B cell (primary cell): Measurements from ENCODE around the gene RGS7. TPM values are rescaled to one million over a fixed set of nuclear protein-coding genes. Genes with fewer than 3 reads are reported as not detected.

Experiments used
- ATAC-seq: fragments of 200-7000 bp; cut with Tn5 transposase; one replicate; pipeline ENCODE4 v1.10.0; 2021; ENCODE audit warnings: low read depth, mild to moderate bottlenecking, moderate number of reproducible peaks, moderate library complexity
- CTCF ChIA-PET: fragments of 350-600 bp; sonication (Branson Sonifier 250); formaldehyde crosslinking; loops from one replicate; lab custom pipeline; 2021; ENCODE audit warnings: antibody characterized with exemption, inconsistent platforms; lab: Charles Lee
- POLR2A ChIA-PET: fragments of 350-600 bp; sonication (Branson Sonifier 250); formaldehyde crosslinking; loops from one replicate; lab custom pipeline; 2021; ENCODE audit warnings: antibody characterized with exemption; lab: Charles Lee
- DNase-seq: peaks from one replicate; pipeline ENCODE4 v3.0.0; 2013
- H2AFZ ChIP-seq: 2 replicates; pipeline ENCODE4 v1.6.1; 2012; ENCODE audit warnings: mild to moderate bottlenecking, low read depth, low read length; ENCODE audit not compliant: insufficient read depth, poor library complexity, severe bottlenecking
- H3K27ac ChIP-seq, 2 donors: 1 replicate in 1 of 2; 2 replicates in 1 of 2; pipeline ENCODE4 v1.5.1; 2012 to 2013; ENCODE audit warnings: low read length in 2 of 2, mild to moderate bottlenecking in 2 of 2, moderate library complexity in 1 of 2
- H3K27me3 ChIP-seq, 4 experiments: fragments of 200-600 bp in 1 of 4; sonication (generic) in 1 of 4; replicated peaks in 1 of 4; 1 replicate in 2 of 4; 2 replicates in 2 of 4; pipeline versions ENCODE4 v1.6.1 to v1.7.0; 2013 to 2016; ENCODE audit warnings: low read length in 3 of 4, mild to moderate bottlenecking in 2 of 4, mixed read lengths in 1 of 4, moderate library complexity in 1 of 4; ENCODE audit not compliant: insufficient read depth in 4 of 4, control insufficient read depth in 3 of 4; ENCODE audit errors: control extremely low read depth in 1 of 4
- H3K36me3 ChIP-seq, 2 experiments: replicated peaks in 1 of 2; 1 replicate in 1 of 2; 2 replicates in 1 of 2; pipeline versions ENCODE4 v1.6.1 to v1.7.1; 2013; ENCODE audit warnings: low read length in 1 of 2; ENCODE audit not compliant: insufficient read depth in 2 of 2, control insufficient read depth in 1 of 2; ENCODE audit errors: control extremely low read depth in 1 of 2, extremely low read depth in 1 of 2
- H3K4me1 ChIP-seq, 2 donors: fragments of 200-600 bp in 1 of 2; sonication (generic) in 1 of 2; 1 replicate in 1 of 2; 2 replicates in 1 of 2; pipeline versions ENCODE4 v1.5.1 to v1.6.1; 2013 to 2017; ENCODE audit warnings: low read length in 2 of 2; ENCODE audit not compliant: control insufficient read depth in 2 of 2, insufficient read depth in 2 of 2
- H3K4me2 ChIP-seq: replicated peaks from 2 replicates; pipeline ENCODE3; 2012; ENCODE audit warnings: mild to moderate bottlenecking, low read depth, low read length; ENCODE audit not compliant: poor library complexity, severe bottlenecking
- H3K4me3 ChIP-seq, 5 experiments: fragments of 200-600 bp in 1 of 5; sonication (generic) in 1 of 5; 1 replicate in 3 of 5; 2 replicates in 2 of 5; pipeline versions ENCODE4 v1.5.1 to v1.7.0; 2011 to 2016; ENCODE audit warnings: low read length in 4 of 5, mild to moderate bottlenecking in 4 of 5, low read depth in 2 of 5, control low read depth in 1 of 5, moderate library complexity in 1 of 5; ENCODE audit not compliant: insufficient read depth in 1 of 5; ENCODE audit errors: control extremely low read depth in 1 of 5, extremely low read depth in 1 of 5
- H3K79me2 ChIP-seq: fragments of 200-600 bp; sonication (generic); one replicate; pipeline ENCODE4 v1.6.0; 2016; ENCODE audit warnings: low read length; ENCODE audit not compliant: control insufficient read depth, insufficient read depth
- H3K9ac ChIP-seq: fragments of 200-600 bp; sonication (generic); 2 replicates; pipeline ENCODE4 v1.6.1; 2017; ENCODE audit warnings: mild to moderate bottlenecking, low read length, moderate library complexity
- H3K9me3 ChIP-seq, 3 donors: one replicate each; pipeline versions ENCODE4 v1.6.1 to v1.7.1; 2013; ENCODE audit warnings: low read length in 2 of 3; ENCODE audit not compliant: control insufficient read depth in 2 of 3, insufficient read depth in 1 of 3; ENCODE audit errors: control extremely low read depth in 1 of 3
- H4K20me1 ChIP-seq: 2 replicates; pipeline ENCODE4 v1.6.0; 2012; ENCODE audit warnings: mild to moderate bottlenecking, low read length; ENCODE audit not compliant: insufficient read depth, control insufficient read depth, poor library complexity, severe bottlenecking
- H3K27ac Mint-ChIP-seq: one replicate; pipeline ENCODE4 v1.8.0; 2021; ENCODE audit warnings: mixed read lengths
- H3K27me3 Mint-ChIP-seq: one replicate; pipeline ENCODE4 v1.8.0; 2021; ENCODE audit warnings: mixed read lengths
- H3K4me1 Mint-ChIP-seq: one replicate; pipeline ENCODE4 v1.8.0; 2021; ENCODE audit warnings: mixed read lengths
- H3K4me3 Mint-ChIP-seq: one replicate; pipeline ENCODE4 v1.8.0; 2021; ENCODE audit warnings: mixed read lengths
- H3K9me3 Mint-ChIP-seq: one replicate; pipeline ENCODE4 v1.8.0; 2022; ENCODE audit warnings: mixed read lengths; ENCODE audit not compliant: insufficient read depth
- CTCF ChIP-seq: fragments of 200-600 bp; IDR thresholded peaks from one replicate; pipeline ENCODE4 v1.8.0; 2022; ENCODE audit warnings: antibody characterized with exemption, mild to moderate bottlenecking
- EZH2 ChIP-seq: IDR thresholded peaks from 2 replicates; pipeline ENCODE4 v1.6.1; 2012; ENCODE audit warnings: borderline replicate concordance, low read depth, mild to moderate bottlenecking, moderate library complexity, low read length; ENCODE audit not compliant: insufficient read depth, poor library complexity, severe bottlenecking
- WGBS: methylation state at CpG from one replicate; pipeline ENCODE4 v1.1.5; 2013; ENCODE audit warnings: missing lambda C conversion rate; ENCODE audit not compliant: insufficient coverage; 5-methylcytosine and 5-hydroxymethylcytosine counted together
- intact Hi-C: fragments of 100-400 bp; cut with micrococcal nuclease; formaldehyde crosslinking; loops from one replicate; pipeline ENCODE4 v1.10.0; 2022
- polyA plus RNA-seq: library from polyadenylated mRNA; depleted of rRNA; stranded (reverse); fragments of >200 nt; gene quantifications from 2 replicates; pipeline ENCODE4 v1.2.3, GENCODE V29; 2012
- total RNA-seq, 2 donors: library from RNA; stranded (reverse); fragments of 120-200 nt in 1 of 2; gene quantifications; 1 replicate in 1 of 2; 2 replicates in 1 of 2; pipeline versions ENCODE4 v1.2.3 to v1.2.4, GENCODE V29; 2013 to 2022

Gene RGS7
- total and polyA plus RNA-seq, 2 donors (not counting 1 experiment from before 2014, with no cell fraction given): 0.15 to 1.8 TPM

GRCh38 chr1:241309651-241310050 lies 47.4 kb downstream of the RGS7 start:
- peaks cover 0 to 9% (median 0%) of the 10 kb centered on the region in 3 donors for H3K9me3 ChIP-seq
- ChIA-PET CTCF (no interaction called here), POLR2A (no interaction called here)
- Mint-ChIP-seq H3K27me3 (no peaks in the 10 kb centered on the region), H3K9me3 (peaks cover 2% of the 10 kb centered on the region), H3K4me3 (no peak overlapping the region), H3K4me1 (no peaks in the 10 kb centered on the region), H3K27ac (no peak overlapping the region)
- no peak overlapping the region for H3K4me3 ChIP-seq
- no peaks in the 10 kb centered on the region for H3K27me3 ChIP-seq
- H3K9ac ChIP-seq: no peak overlapping the region
- H3K27ac ChIP-seq: no peak overlapping the region
- intact Hi-C loops: no loop called here
- H2AFZ ChIP-seq: no peak overlapping the region
- ATAC-seq (no peak), DNase-seq (no peak)
- H4K20me1 ChIP-seq: no peaks in the 10 kb centered on the region
- no peaks in the 10 kb centered on the region for H3K4me1 ChIP-seq
- H3K4me2 ChIP-seq: no peak overlapping the region
- TF ChIP-seq EZH2 (no peak), CTCF (no peak)
- WGBS: 97% methylated on average over 4 of the region's 4 CpGs
- H3K79me2 ChIP-seq: no peaks in the 10 kb centered on the region
- H3K36me3 ChIP-seq: no peaks in the 10 kb centered on the region

- 82% methylated on average over 1 of the region's 3 CpGs for WGBS
- ChIA-PET POLR2A (no interaction called here), CTCF (no interaction called here)
- H3K36me3 ChIP-seq: no peaks in the 10 kb centered on the region
- TF ChIP-seq EZH2 (no peak), CTCF (no peak)
- peaks cover 0 to 12% (median 6%) of the 10 kb centered on the region in 3 donors for H3K9me3 ChIP-seq
- Mint-ChIP-seq H3K4me3 (no peak overlapping the region), H3K9me3 (peaks cover 9% of the 10 kb centered on the region), H3K4me1 (no peaks in the 10 kb centered on the region), H3K27ac (no peak overlapping the region), H3K27me3 (no peaks in the 10 kb centered on the region)
- H2AFZ ChIP-seq: no peak overlapping the region
- no peaks in the 10 kb centered on the region for H4K20me1 ChIP-seq
- no peaks in the 10 kb centered on the region for H3K79me2 ChIP-seq
- no peaks in the 10 kb centered on the region for H3K27me3 ChIP-seq
- no peak overlapping the region for H3K4me2 ChIP-seq
- intact Hi-C loops: no loop called here
- no peaks in the 10 kb centered on the region for H3K4me1 ChIP-seq
- no peak for DNase-seq
- no peak overlapping the region for H3K27ac ChIP-seq
- no peak overlapping the region for H3K4me3 ChIP-seq
- no peak for ATAC-seq
- no peak overlapping the region for H3K9ac ChIP-seq
Measured at GRCh38 chr1:241308471-241308870, 48.5 kb downstream of the RGS7 start.
